A549 (cell line): Measurements from ENCODE around the gene ZNF470. TPM values are rescaled to one million over a fixed set of nuclear protein-coding genes. Genes with fewer than 3 reads are reported as not detected.

ENCODE experiments used
- ATAC-seq, 2 experiments: fragments of 200-7000 bp in 1 of 2; fragments of >200 bp in 1 of 2; cut with Nextera tagmentation in 1 of 2; cut with Tn5 transposase in 1 of 2; 3 replicates each; pipeline versions ENCODE4 v1.8.0 to v1.9.1; 2018 to 2020; ENCODE audit warnings: mild to moderate bottlenecking in 1 of 2, moderate library complexity in 1 of 2
- CTCF ChIA-PET: fragments of 300-600 bp; sonication (Branson Sonifier 250); formaldehyde crosslinking; extraction: SDS; loops from one replicate; lab custom pipeline; 2021; ENCODE audit warnings: antibody characterized with exemption, inconsistent platforms; lab: Yijun Ruan, JAX
- POLR2A ChIA-PET: fragments of 350-600 bp; formaldehyde crosslinking; extraction: SDS; loops from one replicate; lab custom pipeline; 2021; ENCODE audit warnings: antibody characterized with exemption, inconsistent platforms; lab: Yijun Ruan, JAX
- DNase-seq, 2 experiments: peaks; one replicate each; pipeline versions ENCODE4 v3.0.0 to v3.0.0-alpha.2; 2011 to 2016; ENCODE audit warnings: low read depth in 1 of 2, low spot score in 1 of 2
- FAIRE-seq: peaks from 2 replicates; lab custom pipeline; 2011; peaks lifted over from hg19 to GRCh38; lab: Jason Lieb, UNC
- H3K27ac ChIP-seq, 2 experiments: fragments of >200 bp; sonication (Bioruptor Twin); formaldehyde crosslinking; 3 replicates each; pipeline ENCODE4 v1.5.1; 2016 to 2017
- H3K4me1 ChIP-seq: fragments of >200 bp; sonication (Bioruptor Twin); formaldehyde crosslinking; 3 replicates; pipeline ENCODE4 v1.6.1; 2016
- H3K4me2 ChIP-seq: fragments of >200 bp; sonication (Bioruptor Twin); formaldehyde crosslinking; 3 replicates; pipeline ENCODE4 v1.6.1; 2016
- H3K4me3 ChIP-seq: fragments of >200 bp; sonication (Bioruptor Twin); formaldehyde crosslinking; 3 replicates; pipeline ENCODE4 v1.5.1; 2016
- H3K9me3 ChIP-seq: fragments of >200 bp; sonication (Bioruptor Twin); formaldehyde crosslinking; 3 replicates; pipeline ENCODE4 v1.6.1; 2016
- BCL3 ChIP-seq: fragments of >200 bp; sonication (Bioruptor Twin); formaldehyde crosslinking; IDR thresholded peaks from 3 replicates; pipeline ENCODE4 v1.6.1; 2016
- BHLHE40 ChIP-seq: IDR thresholded peaks from 2 replicates; pipeline ENCODE4 v1.6.1; 2012; ENCODE audit warnings: low read depth, low read length, inconsistent platforms
- CBX2 ChIP-seq: fragments of 200-600 bp; sonication (generic); IDR thresholded peaks from 2 replicates; pipeline ENCODE4 v1.6.1; 2016; ENCODE audit warnings: low read depth, mild to moderate bottlenecking, borderline replicate concordance
- CHD2 ChIP-seq: fragments of 150-350 bp; IDR thresholded peaks from 2 replicates; pipeline ENCODE4 v1.6.1; 2014; ENCODE audit warnings: low read length; ENCODE audit not compliant: partially characterized antibody
- EHMT2 ChIP-seq: fragments of 200-600 bp; sonication (generic); IDR thresholded peaks from 2 replicates; pipeline ENCODE4 v1.6.1; 2016; ENCODE audit warnings: antibody characterized with exemption, low read depth, mild to moderate bottlenecking, moderate library complexity
- ELK1 ChIP-seq: fragments of 150-350 bp; IDR thresholded peaks from 2 replicates; pipeline ENCODE4 v1.6.1; 2014; ENCODE audit warnings: low read depth, mild to moderate bottlenecking, low read length
- EP300 ChIP-seq, 2 experiments: fragments of >200 bp; sonication (Bioruptor Twin); formaldehyde crosslinking; IDR thresholded peaks; 2 replicates in 1 of 2; 3 replicates in 1 of 2; pipeline ENCODE4 v1.6.1; 2016 to 2017
- HES2 ChIP-seq: fragments of >200 bp; sonication (Bioruptor Twin); formaldehyde crosslinking; IDR thresholded peaks from 2 replicates; pipeline ENCODE4 v1.6.1; 2016
- HEYL ChIP-seq: fragments of 250-450 bp; sonication (Bioruptor Pico); IDR thresholded peaks from 2 replicates; pipeline ENCODE4 v1.8.0; 2021; ENCODE audit warnings: mild to moderate bottlenecking, moderate library complexity
- HOXA7 ChIP-seq: fragments of 250-450 bp; sonication (Bioruptor Pico); IDR thresholded peaks from 2 replicates; pipeline ENCODE4 v1.5.0; 2020; ENCODE audit warnings: mild to moderate bottlenecking, moderate library complexity
- HOXB13 ChIP-seq: fragments of 250-450 bp; sonication (Bioruptor Pico); IDR thresholded peaks from 2 replicates; pipeline ENCODE4 v1.5.0; 2020; ENCODE audit warnings: low read depth, mild to moderate bottlenecking, moderate library complexity
- JUN ChIP-seq, 2 experiments: fragments of >200 bp; sonication (Bioruptor Twin); formaldehyde crosslinking; IDR thresholded peaks; 2 replicates in 1 of 2; 3 replicates in 1 of 2; pipeline ENCODE4 v1.6.1; 2016 to 2017
- MAX ChIP-seq: IDR thresholded peaks from 2 replicates; pipeline ENCODE4 v1.6.1; 2012
- MYC ChIP-seq: IDR thresholded peaks from 2 replicates; pipeline ENCODE4 v1.6.1; 2012; ENCODE audit warnings: mild to moderate bottlenecking, inconsistent platforms, low read length, improper control_type of control experiment, borderline replicate concordance
- NPAS2 ChIP-seq: fragments of 250-450 bp; sonication (Bioruptor Pico); IDR thresholded peaks from 2 replicates; pipeline ENCODE4 v1.8.0; 2022; ENCODE audit warnings: mild to moderate bottlenecking, moderate library complexity, borderline replicate concordance
- NR3C1 ChIP-seq: fragments of >200 bp; sonication (Bioruptor Twin); formaldehyde crosslinking; IDR thresholded peaks from 3 replicates; pipeline ENCODE4 v1.6.1; 2017
- PBX3 ChIP-seq: IDR thresholded peaks from 2 replicates; pipeline ENCODE4 v1.6.1; 2012
- RAD21 ChIP-seq, 2 experiments: fragments of >200 bp in 1 of 2; sonication (Bioruptor Twin) in 1 of 2; formaldehyde crosslinking in 1 of 2; IDR thresholded peaks in 1 of 2; conservative IDR thresholded peaks in 1 of 2; 2 replicates in 1 of 2; 3 replicates in 1 of 2; pipeline ENCODE4 v1.6.1; 2012 to 2018; ENCODE audit warnings: inconsistent platforms in 1 of 2
- RCOR1 ChIP-seq: fragments of 150-350 bp; IDR thresholded peaks from 2 replicates; pipeline ENCODE4 v1.6.1; 2014; ENCODE audit warnings: antibody characterized with exemption, low read length, low read depth
- RNF2 ChIP-seq: fragments of 200-600 bp; sonication (generic); IDR thresholded peaks from 2 replicates; pipeline ENCODE4 v1.6.1; 2016; ENCODE audit warnings: low read depth, mild to moderate bottlenecking, antibody characterized with exemption, moderate library complexity, borderline replicate concordance
- SREBF2 ChIP-seq: fragments of 450-650 bp; IDR thresholded peaks from 2 replicates; pipeline ENCODE4 v1.6.1; 2014; ENCODE audit warnings: mild to moderate bottlenecking, moderate library complexity
- USF2 ChIP-seq: fragments of 450-650 bp; IDR thresholded peaks from 2 replicates; pipeline ENCODE4 v1.6.1; 2014; ENCODE audit warnings: antibody characterized with exemption
- ZC3H11A ChIP-seq: fragments of 450-650 bp; IDR thresholded peaks from 2 replicates; pipeline ENCODE4 v1.6.1; 2014; ENCODE audit warnings: antibody characterized with exemption, mild to moderate bottlenecking
- ZFP36 ChIP-seq: fragments of 450-650 bp; IDR thresholded peaks from 2 replicates; pipeline ENCODE4 v1.6.1; 2014; ENCODE audit warnings: borderline replicate concordance; ENCODE audit not compliant: partially characterized antibody
- ZNF302 ChIP-seq: fragments of 250-450 bp; sonication (Bioruptor Pico); IDR thresholded peaks from 2 replicates; pipeline ENCODE4 v1.9.0; 2021; ENCODE audit warnings: inconsistent platforms, mild to moderate bottlenecking, moderate library complexity
- WGBS: methylation state at CpG from one replicate; pipeline ENCODE4 v1.1.6; 2017; ENCODE audit errors: missing lambda C conversion rate; 5-methylcytosine and 5-hydroxymethylcytosine counted together
- polyA plus RNA-seq, 4 experiments: library from polyadenylated mRNA; depleted of rRNA in 3 of 4; stranded (reverse); fragments of >200 nt; fragmentation: RNase III in 1 of 4; extraction: RNeasy Plus Mini Kit Qiagen cat#74134 plus additional on column Dnase treatment in 1 of 4; gene quantifications; 2 replicates in 3 of 4; 3 replicates in 1 of 4; pipeline ENCODE4 v1.2.3, GENCODE V29; 2011 to 2017

ZNF470 gene
- polyA plus RNA-seq, 2 of the 4 experiments (the other 2 are of a cell fraction) = 1.7 to 2.8 TPM

GRCh38 chr19:56611288-56611687, 44.0 kb downstream of the ZNF470 start:
- no peak for FAIRE-seq
- Histone ChIP-seq H3K9me3 (peaks cover 94% of the 10 kb centered on the region), H3K4me3 (no peak overlapping the region), H3K4me1 (no peaks in the 10 kb centered on the region), H3K27ac (no peak overlapping the region), H3K4me2 (no peak overlapping the region)
- ATAC-seq = no peak
- POLR2A ChIA-PET = no interaction called here
- DNase-seq = no peak
- TF ChIP-seq CHD2 = no peak
- TF ChIP-seq NPAS2 = no peak
- TF ChIP-seq EHMT2 = no peak
- no peak for TF ChIP-seq MAX
- TF ChIP-seq MYC = no peak
- TF ChIP-seq BHLHE40 = no peak
- no peak for TF ChIP-seq SREBF2
- 88% methylated on average over 8 of the region's 8 CpGs for WGBS
- CTCF ChIA-PET = interaction anchor here (1.1 kb wide), 1 partner anchor 22 kb away, joined by 3 read pairs; no protein-coding TSS in a partner anchor

- Histone ChIP-seq H3K4me3 (no peak overlapping the region), H3K4me2 (no peak overlapping the region), H3K4me1 (no peaks in the 10 kb centered on the region), H3K27ac (no peak overlapping the region), H3K9me3 (peaks cover 94% of the 10 kb centered on the region)
- ChIA-PET POLR2A (no interaction called here), CTCF (no interaction called here)
- no peak for FAIRE-seq
- ATAC-seq = no peak
- no peak for DNase-seq
- WGBS = 98% methylated on average over 2 of the region's 2 CpGs
- TF ChIP-seq HOXB13 (no peak), MAX (no peak), ZNF302 (CRISPR knock-in tag) (no peak), HEYL (CRISPR knock-in tag) (no peak), CBX2 (no peak), HOXA7 (CRISPR knock-in tag) (no peak), JUN (IDR thresholded peaks at IDR 0.05) (no peak), ZFP36 (no peak), NR3C1 (no peak), BCL3 (no peak), EP300 (IDR thresholded peaks at IDR 0.05) (no peak), PBX3 (no peak), ZC3H11A (no peak), RAD21 (conservative IDR thresholded peaks at IDR 0.05 in 1 of 2, IDR thresholded peaks at IDR 0.05 in 1 of 2) (no peak), RNF2 (no peak), ELK1 (no peak), MYC (no peak), USF2 (no peak), HES2 (no peak), RCOR1 (no peak)
These were observed 45.5 kb downstream of the ZNF470 start for GRCh38 chr19:56612737-56613136.
